Measurements from ENCODE around the gene PGM5. TPM values are rescaled to one million over a fixed set of nuclear protein-coding genes. Genes with fewer than 3 reads are reported as not detected.

Gene PGM5
- total RNA-seq, 1 experiment from 2014 or later, result 1.1 TPM

- DNase-seq (ENCODE audit: low read depth), result no peak
These were observed 181.1 kb downstream of the PGM5 start for GRCh38 chr9:68537616-68537880.

GRCh38 chr9:68538200-68538599 is 181.8 kb downstream of the PGM5 start:
- DNase-seq (ENCODE audit: low read depth), result peak; percentile 42

GRCh38 chr9:68540712-68541535 is 184.5 kb downstream of the PGM5 start, which contains the start of gene TMEM252:
TSS of gene TMEM252 (minus strand) at chr9:68540883. CDS start at chr9:68540814, 69 bp downstream.
- DNase-seq (ENCODE audit: low read depth), result no peak

DNA sequence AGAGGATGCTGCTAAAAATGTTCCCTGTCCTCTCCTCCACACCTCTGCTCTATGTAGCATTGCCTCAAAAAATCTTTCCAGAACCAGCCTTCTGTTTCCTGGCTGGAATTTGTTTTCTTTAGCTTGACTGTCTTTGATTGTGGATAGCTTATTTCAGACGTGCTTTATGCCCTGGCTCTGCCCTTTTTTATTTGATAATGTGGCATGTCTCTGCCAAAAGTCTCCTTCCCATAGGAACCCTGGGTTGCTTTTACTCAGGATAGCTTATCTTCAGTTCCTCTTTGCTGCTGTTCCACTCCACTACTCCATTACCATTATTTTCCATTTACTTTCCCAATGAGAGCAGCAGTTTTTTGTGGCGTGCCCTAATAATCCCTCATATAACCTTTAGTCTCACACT is 185.2 kb downstream of the PGM5 start:
- no peak for DNase-seq (ENCODE audit: low read depth)

DNA sequence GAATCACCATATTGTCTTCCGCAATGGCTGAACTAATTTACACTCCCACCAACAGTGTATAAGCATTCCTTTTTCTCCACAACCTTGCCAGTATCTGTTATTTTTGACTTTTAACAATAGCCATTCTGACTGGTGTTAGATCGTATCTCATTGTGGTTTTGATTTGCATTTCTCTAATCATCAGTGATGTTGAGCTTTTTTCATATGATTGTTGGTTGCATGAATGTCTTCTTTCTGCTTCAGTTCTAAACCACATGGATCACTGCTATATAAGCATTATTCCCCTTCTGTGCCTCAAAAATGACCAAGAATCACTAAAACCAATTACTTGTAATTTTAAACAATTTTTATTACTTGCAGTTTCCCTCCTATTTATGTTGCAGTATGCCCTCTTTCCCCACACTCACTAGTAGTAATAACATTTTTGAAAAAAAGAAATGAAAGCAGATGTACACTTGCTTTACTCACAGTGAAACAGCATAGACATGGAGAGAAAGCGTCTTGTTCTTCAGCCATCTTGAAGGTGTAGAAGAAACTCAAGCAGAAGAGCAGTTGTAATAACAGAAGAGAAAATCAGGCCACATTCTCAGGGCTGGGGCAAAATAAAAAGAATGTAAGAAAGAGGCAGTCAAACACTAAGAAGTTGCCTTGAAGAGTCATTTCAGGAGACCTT is 188.8 kb downstream of the PGM5 start:
- DNase-seq (ENCODE audit: low read depth), result no peak

GRCh38 chr9:68546596-68547390 is 190.4 kb downstream of the PGM5 start:
- no peak for DNase-seq (ENCODE audit: low read depth)

- no peak for DNase-seq (ENCODE audit: low read depth)
These were observed 191.0 kb downstream of the PGM5 start for GRCh38 chr9:68547417-68547816.

- no peak for DNase-seq (ENCODE audit: low read depth)
These were observed 191.8 kb downstream of the PGM5 start for GRCh38 chr9:68548241-68548640.

DNA sequence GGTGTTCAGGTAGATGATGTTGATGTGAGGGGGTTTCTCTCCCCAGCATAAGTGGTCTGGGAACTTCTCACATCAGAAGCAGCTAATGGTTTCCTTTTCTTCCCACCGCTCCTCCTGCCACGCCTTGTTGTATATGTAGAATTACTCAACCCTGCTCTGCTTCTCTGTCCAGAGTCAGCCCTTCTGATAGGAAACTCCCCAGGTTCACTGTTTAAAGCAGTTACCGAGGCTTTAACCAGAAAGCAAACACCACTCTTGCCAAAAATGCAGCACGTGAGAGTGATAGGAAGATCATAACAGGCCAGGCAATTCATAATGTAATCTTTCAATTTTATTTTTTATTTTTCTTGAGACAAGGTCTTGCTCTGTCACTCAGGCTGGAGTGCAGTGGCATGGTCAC is 194.8 kb downstream of the PGM5 start:
- no peak for DNase-seq (ENCODE audit: low read depth)

DNA sequence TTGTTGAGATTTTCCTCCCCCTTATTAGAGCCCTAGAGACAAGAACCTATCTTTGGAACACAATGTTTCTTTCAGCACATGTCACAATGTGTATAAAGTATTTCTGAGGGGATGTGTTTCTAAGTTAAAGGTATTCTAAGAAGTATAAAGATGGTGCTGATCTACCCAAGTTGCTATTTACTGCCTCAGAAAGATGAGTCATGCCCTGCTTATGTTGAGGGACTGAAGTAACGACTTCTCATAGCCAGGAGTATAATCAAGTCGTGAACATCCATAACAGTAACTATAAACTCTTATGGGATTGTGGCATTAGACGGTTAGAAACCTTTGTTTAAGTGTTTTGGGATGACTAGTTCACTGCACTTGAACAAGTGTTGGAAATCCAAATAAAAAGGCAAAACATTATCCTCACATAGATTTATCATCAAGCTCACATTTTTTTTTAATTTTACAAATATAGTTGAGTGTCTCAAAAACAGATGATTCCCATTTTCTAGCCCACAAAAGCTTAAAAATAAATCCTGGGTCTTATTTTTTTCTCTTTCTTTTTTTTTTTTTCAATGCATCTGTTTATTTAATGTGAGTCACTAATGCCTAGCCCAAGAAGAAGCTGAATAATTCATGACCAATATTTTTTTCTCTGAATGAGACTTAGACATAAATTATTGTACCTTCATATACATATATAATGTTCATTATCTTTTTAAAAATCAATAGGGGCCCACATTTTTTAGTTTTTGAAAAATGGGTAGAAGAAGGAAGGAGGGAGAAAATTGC is 196.5 kb downstream of the PGM5 start:
- DNase-seq (ENCODE audit: low read depth), result peak; percentile 61

DNA sequence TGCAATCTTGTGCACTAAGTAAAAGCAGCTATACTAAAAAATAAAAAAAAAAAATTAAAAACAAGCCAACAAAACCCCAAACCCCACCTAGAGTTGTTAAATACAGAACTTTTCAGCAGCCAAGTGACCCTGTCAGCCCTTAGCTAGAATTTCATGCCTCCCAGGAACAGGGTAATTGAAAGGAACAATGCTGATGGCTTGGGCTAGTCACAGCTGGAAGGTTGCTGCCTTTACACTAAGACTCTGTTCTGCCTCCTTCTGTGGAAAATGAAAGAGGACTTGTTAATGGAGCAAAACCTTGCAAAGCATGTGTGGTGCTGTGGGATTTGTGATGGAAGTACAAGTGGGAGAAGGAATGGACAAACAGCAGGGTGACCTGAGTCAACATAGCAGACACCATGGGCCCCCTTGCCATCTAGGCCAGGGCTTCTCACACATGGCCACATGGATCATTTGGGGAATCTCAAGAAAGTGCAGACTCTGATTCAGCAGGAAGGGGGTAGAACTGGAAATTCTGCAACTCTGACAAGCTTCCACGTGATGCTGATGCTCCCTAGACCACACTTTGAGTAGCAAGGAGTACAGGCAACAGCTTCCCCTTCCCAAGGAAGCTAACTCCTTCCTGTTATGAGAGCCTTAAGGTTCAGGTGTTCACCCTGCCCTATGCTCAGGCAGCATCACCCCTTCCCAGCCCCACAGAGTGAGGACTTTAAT is 199.2 kb downstream of the PGM5 start:
- no peak for DNase-seq (ENCODE audit: low read depth)

DNA sequence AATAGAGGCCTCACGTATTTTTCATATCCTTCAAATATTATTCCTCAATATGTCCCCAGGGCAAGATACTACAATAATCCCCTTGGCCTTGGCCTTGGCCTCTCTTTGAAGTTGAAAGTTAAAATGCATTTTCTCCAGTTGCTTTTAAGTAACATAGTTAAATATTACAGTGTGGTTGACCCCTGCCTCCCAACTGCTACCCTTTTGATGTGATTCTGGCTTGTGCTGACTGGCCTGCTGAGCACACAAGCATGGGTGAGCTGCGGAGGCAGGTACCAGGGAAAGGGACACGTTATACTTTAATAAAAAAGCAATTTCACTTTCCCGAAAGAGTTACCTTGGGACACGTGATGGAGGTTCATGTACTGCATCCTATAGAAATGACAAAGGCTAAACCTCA is 202.1 kb downstream of the PGM5 start:
- DNase-seq (ENCODE audit: low read depth), result no peak

DNA sequence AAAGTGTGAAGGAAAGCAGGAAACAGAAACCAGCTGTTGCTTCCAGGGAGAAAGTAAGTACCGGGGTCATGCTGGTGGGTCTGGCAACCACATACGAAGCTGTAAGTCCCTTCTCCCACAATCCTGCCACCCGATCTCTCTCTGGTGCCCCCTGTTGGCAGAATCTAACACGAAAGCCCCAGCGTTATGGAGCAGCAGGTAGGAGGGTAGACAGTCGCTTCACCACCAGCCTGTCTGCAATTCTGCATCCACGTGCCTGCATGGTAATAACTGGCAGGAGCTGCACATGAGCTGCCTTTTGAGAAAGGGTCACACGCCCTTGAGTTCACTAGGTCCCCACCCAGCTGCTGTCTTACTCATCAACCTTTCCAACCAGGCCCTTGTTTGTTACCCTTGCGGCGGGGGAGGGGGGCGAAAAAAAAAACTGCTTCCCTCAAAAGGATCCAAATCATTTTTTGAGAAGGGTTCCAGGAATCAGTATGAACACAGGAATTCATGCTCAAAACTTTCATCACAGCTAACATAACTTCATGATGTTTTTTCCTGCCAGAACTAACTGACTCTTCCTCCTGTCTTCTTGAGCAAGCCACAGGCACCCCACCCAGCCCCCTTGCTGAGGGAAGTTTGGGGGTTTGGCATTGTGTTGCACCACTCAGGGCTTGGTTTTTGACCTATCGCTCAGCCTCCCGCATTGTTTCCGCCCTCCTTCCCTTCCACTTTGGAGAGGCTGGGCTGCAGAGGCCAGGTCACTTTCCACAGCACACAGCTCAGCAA is 203.8 kb downstream of the PGM5 start:
- no peak for DNase-seq (ENCODE audit: low read depth)

- no peak for DNase-seq (ENCODE audit: low read depth)
These were observed 206.1 kb downstream of the PGM5 start for GRCh38 chr9:68562461-68562860.

- no peak for DNase-seq (ENCODE audit: low read depth)
These were observed 211.2 kb downstream of the PGM5 start for GRCh38 chr9:68567565-68567964.

GRCh38 chr9:68574150-68574549 is 217.7 kb downstream of the PGM5 start:
- DNase-seq (ENCODE audit: low read depth), result no peak

DNA sequence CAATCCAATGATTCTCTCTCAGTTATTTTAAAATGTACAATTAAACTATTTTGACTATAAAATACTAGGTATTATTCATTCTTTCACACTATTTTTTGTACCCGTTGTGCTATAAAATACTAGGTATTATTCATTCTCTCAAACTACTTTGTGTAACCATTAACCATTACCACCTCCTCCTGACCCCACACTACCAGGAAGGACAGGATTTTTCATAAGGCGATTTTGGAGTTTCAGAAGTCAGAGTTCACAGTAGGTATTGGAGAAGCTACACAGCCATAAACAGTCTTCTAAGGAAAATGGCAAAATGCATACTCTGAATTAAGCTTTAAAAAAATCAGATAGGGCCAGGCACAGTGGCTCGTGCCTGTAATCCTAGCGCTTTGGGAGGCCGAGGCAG is 219.4 kb downstream of the PGM5 start:
- no peak for DNase-seq (ENCODE audit: low read depth)

DNA sequence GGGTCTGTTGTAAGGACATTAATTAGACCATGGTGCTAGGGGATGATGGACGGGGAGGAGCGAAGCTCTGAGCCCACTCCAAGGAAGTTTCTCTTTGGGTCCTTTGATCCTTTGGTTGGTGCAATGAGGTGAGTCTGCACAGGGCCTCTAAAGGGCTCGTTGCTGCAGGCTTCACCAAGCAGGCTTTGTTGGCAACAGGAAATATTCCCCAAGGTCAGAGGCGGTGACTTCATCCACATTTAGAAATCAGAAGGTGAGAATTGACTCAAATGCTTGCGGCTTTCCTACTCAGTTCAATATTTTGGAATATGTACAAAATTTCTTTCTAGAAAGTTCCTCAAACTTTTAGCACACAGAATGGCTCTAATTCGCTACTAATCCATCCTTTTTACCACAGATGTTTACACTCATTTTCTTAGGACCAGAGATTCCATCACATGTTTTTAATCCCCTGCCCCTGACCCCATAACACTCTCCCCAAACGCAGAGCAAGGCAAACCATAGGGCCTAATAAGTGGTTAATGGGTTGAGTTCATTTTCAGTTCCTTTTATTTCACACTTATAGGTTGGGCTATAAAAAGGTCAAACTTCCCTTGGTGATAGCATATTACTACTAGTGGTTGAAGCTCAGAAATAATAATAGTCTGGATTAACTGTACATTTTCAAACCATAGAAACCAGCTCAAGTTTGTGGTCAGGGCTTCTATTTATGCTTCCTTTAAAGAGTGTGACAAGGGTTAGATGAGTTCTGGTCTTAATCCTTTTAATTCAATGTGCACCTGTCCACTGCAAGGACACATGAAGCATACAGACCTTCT is 221.6 kb downstream of the PGM5 start:
- no peak for DNase-seq (ENCODE audit: low read depth)

Measured in M059J (cell line).